Body of pancreas (tissue), 4 donors: ENCODE data around the gene ADCY1. TPM values are rescaled to one million over a fixed set of nuclear protein-coding genes. Genes with fewer than 3 reads are reported as not detected.
"Not testable (repeated sequence)": the region's sequence is repeated elsewhere in the genome, so short reads cannot be mapped to it uniquely, and the experiment has no call there.

Experiments
- ATAC-seq: fragments of 150-250 bp; one replicate; pipeline ENCODE4 v1.9.1; 2016
- DNase-seq, 4 donors: peaks; one replicate each; pipeline ENCODE4 v3.0.0-alpha.2; 2019
- H3K27ac ChIP-seq, 4 donors: fragments of 200-600 bp; sonication (generic); 1 replicate in 3 of 4; 2 replicates in 1 of 4; pipeline versions ENCODE4 v1.5.1 to v1.6.1; 2016 to 2019; ENCODE audit warnings: mild to moderate bottlenecking in 1 of 4, mixed read lengths in 1 of 4, moderate library complexity in 1 of 4
- H3K27me3 ChIP-seq, 2 donors: fragments of 200-600 bp; sonication (generic); one replicate each; pipeline ENCODE4 v1.6.0; 2016; ENCODE audit warnings: mild to moderate bottlenecking in 1 of 2
- H3K36me3 ChIP-seq, 2 donors: fragments of 200-600 bp; sonication (generic); replicated peaks in 1 of 2; 2 replicates each; pipeline ENCODE4 v1.5.1; 2016; ENCODE audit warnings: low read depth in 2 of 2; ENCODE audit not compliant: insufficient read depth in 1 of 2
- H3K4me1 ChIP-seq: fragments of 200-600 bp; sonication (generic); one replicate; pipeline ENCODE4 v1.6.0; 2016
- H3K4me3 ChIP-seq, 2 donors: fragments of 200-600 bp; sonication (generic); 1 replicate in 1 of 2; 2 replicates in 1 of 2; pipeline ENCODE4 v1.5.1; 2016 to 2019
- H3K9me3 ChIP-seq, 3 donors: fragments of 200-600 bp; sonication (generic); 1 replicate in 2 of 3; 2 replicates in 1 of 3; pipeline ENCODE4 v1.5.1; 2016
- CTCF ChIP-seq, 7 experiments: fragments of 450-650 bp in 4 of 7; fragments of 200-600 bp in 3 of 7; sonication (generic) in 3 of 7; IDR thresholded peaks; one replicate each; pipeline ENCODE4 v1.5.1; 2016 to 2019; ENCODE audit warnings: antibody characterized with exemption in 7 of 7
- WGBS, 2 donors: methylation state at CpG; one replicate each; pipeline ENCODE4 v1.1.5; 2017; 5-methylcytosine and 5-hydroxymethylcytosine counted together
- intact Hi-C: fragments of 100-400 bp; cut with DNase I; formaldehyde crosslinking; loops from one replicate; pipeline ENCODE4 v1.15.1; 2023
- total RNA-seq, 2 donors: library from RNA; depleted of rRNA; stranded (reverse); fragments of >200 nt; gene quantifications; one replicate each; pipeline ENCODE4 v1.1.0, GENCODE V29; 2016

ADCY1 gene
- total RNA-seq, 2 donors from 2014 or later: 6.2 to 7.6 TPM

- H3K36me3 ChIP-seq, intact Hi-C loops, H3K27ac ChIP-seq, DNase-seq, H3K27me3 ChIP-seq, ATAC-seq, H3K4me1 ChIP-seq, H3K4me3 ChIP-seq, H3K9me3 ChIP-seq: not testable (repeated sequence)
- TF ChIP-seq CTCF (IDR thresholded peaks at IDR 0.05): peak in 3 of 7 experiments; percentile 7 to 14 (median 13)
Observed at GRCh38 chr7:45748976-45749375, 174.8 kb downstream of the ADCY1 start.

DNA sequence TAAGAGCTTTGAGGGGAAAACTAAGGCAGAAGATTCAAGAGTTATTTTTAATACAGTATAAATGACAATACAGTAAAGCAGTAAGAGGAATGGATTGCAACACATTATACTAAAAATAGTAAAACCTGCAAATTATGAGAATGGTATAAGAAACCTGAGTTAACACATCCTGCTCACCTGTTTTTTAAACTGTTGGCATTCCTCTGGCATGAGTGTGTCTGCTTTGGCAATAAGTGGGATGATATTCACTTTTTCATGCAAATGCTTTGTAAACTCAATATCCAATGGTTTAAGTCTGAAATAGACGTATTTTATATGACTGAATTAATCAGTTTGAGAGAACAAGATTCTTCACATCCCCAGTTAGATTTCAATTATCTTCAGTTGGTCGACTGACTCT is 177.2 kb downstream of the ADCY1 start:
- intact Hi-C loops, ATAC-seq, H3K9me3 ChIP-seq, H3K27me3 ChIP-seq, DNase-seq, H3K27ac ChIP-seq, H3K36me3 ChIP-seq, H3K4me1 ChIP-seq, H3K4me3 ChIP-seq: not testable (repeated sequence)
- WGBS, 2 donors: 86 to 88% methylated on average over 2 of the region's 2 CpGs

DNA sequence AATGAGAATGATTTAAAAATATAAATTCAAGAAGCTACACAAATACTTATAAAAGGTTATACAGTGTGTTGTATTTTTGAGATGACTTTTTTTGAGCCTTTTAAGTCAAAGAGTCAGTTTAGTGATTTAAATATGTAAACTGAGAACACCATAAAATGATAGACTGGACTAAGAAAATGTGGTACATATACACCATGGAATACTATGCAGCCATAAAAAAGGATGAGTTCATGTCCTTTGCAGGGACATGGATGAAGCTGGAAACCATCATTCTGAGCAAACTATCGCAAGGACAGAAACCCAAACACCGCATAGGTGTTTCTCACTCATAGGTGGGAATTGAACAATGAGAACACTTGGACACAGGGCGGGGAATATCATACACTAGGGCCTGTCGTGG is 182.2 kb downstream of the ADCY1 start:
- H3K36me3 ChIP-seq, ATAC-seq, H3K4me1 ChIP-seq, DNase-seq, H3K27me3 ChIP-seq, H3K27ac ChIP-seq, H3K9me3 ChIP-seq, H3K4me3 ChIP-seq, intact Hi-C loops: not testable (repeated sequence)
- WGBS, 2 donors: 92 to 100% methylated on average over 2 to 3 of the region's 4 CpGs

- ATAC-seq, H3K9me3 ChIP-seq, H3K27ac ChIP-seq, H3K36me3 ChIP-seq, H3K4me1 ChIP-seq, DNase-seq, H3K4me3 ChIP-seq, intact Hi-C loops, H3K27me3 ChIP-seq: not testable (repeated sequence)
- WGBS, 2 donors: 70 to 89% methylated on average over 2 of the region's 2 CpGs
- peak in 1 of 7 experiments; percentile 4 for TF ChIP-seq CTCF (IDR thresholded peaks at IDR 0.05)
Observed at GRCh38 chr7:45756757-45757156, 182.6 kb downstream of the ADCY1 start.

DNA sequence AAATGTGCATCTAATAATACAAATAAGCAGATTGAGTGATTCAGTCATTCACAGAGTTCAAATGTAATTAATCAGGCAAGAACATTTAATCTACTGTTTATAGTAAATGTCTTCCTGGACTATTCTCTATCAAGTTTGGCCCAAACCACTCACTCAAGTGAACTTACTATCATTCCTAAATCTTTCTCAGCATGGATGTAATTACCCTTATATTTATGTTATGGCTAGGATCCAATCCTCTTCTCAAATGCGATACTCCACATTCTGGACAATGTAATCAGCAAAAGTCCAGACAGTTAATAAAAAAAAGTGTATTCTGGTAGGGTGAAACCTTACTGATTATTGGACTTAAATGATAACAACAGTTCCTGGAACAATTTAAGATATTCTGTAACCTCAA is 185.3 kb downstream of the ADCY1 start:
- H3K27ac ChIP-seq, H3K4me3 ChIP-seq, H3K4me1 ChIP-seq, H3K9me3 ChIP-seq, ATAC-seq, H3K36me3 ChIP-seq, intact Hi-C loops, DNase-seq, H3K27me3 ChIP-seq: not testable (repeated sequence)
- 71 to 81% methylated on average over 1 of the region's 1 CpG for WGBS, 2 donors

- ATAC-seq: peak; percentile 12
- H3K36me3 ChIP-seq, H3K27me3 ChIP-seq, H3K4me1 ChIP-seq, DNase-seq, H3K27ac ChIP-seq, intact Hi-C loops, H3K9me3 ChIP-seq, H3K4me3 ChIP-seq: not testable (repeated sequence)
- WGBS, 2 donors: 76 to 83% methylated on average over 5 of the region's 5 CpGs
Observed at GRCh38 chr7:45761545-45762205, 187.5 kb downstream of the ADCY1 start.

GRCh38 chr7:45762225-45762994 is 188.2 kb downstream of the ADCY1 start:
- H3K27ac ChIP-seq, H3K4me1 ChIP-seq, DNase-seq, ATAC-seq, intact Hi-C loops, H3K4me3 ChIP-seq, H3K27me3 ChIP-seq, H3K9me3 ChIP-seq, H3K36me3 ChIP-seq: not testable (repeated sequence)
- 61 to 64% methylated on average over 3 of the region's 3 CpGs for WGBS, 2 donors
